Measurements from ENCODE around the gene ALDH8A1. TPM values are rescaled to one million over a fixed set of nuclear protein-coding genes. Genes with fewer than 3 reads are reported as not detected.

ALDH8A1 gene
- total RNA-seq, 1 donor: not detected

Other genes with a start within 250 kb of the ALDH8A1 start
- gene HBS1L, start 104.7 kb upstream of the ALDH8A1 start, total RNA-seq: 76.7 and 114 TPM in 2 replicates
- gene MYB, start 231.2 kb upstream of the ALDH8A1 start, total RNA-seq: 0.32 and 0.43 TPM in 2 replicates